Islet of Langerhans (tissue), 1 donor: ENCODE measurements around the gene PIP4K2C.
"Not testable (repeated sequence)": the region's sequence is repeated elsewhere in the genome, so short reads cannot be mapped to it uniquely, and the experiment has no call there.

Source experiments
- FAIRE-seq: peaks from one replicate; lab custom pipeline; 2011; peaks lifted over from hg19 to GRCh38; lab: Jason Lieb, UNC

PIP4K2C gene

DNA sequence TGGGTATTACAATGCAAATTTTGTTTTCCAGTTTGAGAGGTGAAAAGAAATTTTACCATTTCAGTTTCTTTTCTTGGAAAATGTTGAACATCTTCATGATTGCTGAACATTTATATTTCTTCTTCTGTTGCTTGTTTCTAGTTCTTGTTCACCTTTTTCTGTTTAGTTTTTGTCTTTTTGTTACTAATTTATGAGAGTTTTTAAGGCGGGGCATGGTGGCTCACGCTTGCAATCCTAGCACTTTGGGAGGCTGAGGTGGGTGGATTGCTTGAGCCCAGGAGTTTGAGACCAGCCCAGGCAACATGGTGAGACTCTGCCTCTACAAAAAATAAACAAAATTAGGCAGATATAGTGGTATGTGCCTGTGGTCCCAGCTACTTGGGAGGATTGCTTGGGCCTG is 30.5 kb upstream of the PIP4K2C start:
- no peak for FAIRE-seq

DNA sequence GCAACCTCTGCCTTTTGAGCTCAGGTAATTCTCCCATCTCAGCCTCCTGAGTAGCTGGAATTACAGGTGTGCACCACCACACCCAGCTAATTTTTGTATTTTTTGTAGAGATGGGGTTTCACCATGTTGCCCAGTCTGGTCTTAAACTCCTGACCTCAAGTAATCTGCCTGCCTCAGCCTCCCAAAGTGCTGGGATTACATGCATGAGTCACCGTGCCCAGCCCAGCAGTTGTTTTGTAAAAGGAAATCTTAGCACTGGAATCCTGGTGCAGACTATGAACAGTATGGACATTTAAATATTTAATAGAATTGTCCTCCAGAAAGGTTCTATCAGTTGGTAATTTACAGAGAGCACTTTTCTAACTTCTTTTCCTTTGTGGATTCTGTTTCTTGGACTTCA is 29.9 kb upstream of the PIP4K2C start:
- FAIRE-seq, result not testable (repeated sequence)

- no peak for FAIRE-seq
Measured at GRCh38 chr12:57563358-57563757, 27.6 kb upstream of the PIP4K2C start.

DNA sequence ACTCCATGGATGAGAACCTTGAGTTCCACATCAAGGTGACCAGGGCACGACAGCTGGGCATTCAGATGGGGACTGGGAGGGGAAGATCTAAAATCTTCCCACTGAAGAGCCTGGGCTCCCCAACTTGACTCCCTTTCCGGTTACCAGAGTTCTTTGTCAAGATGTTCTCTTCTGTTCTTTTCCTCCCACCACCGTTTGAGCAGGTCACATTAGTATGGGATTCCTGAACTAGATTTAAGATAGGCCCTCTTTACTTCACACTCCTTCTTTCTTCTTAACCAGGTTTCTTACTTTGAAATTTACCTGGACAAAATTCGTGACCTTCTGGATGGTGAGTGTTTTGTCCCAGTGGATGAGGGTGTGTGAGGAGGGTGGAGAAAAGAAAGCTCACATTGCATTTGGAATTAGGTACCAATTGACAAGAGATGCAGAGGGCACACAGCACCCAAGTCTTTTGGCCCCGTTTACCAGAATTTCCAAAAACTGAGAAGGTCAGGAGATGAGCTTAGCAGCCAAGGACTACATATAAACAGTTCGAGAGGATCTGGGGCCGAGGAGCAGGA is 26.7 kb upstream of the PIP4K2C start:
- FAIRE-seq, result no peak

DNA sequence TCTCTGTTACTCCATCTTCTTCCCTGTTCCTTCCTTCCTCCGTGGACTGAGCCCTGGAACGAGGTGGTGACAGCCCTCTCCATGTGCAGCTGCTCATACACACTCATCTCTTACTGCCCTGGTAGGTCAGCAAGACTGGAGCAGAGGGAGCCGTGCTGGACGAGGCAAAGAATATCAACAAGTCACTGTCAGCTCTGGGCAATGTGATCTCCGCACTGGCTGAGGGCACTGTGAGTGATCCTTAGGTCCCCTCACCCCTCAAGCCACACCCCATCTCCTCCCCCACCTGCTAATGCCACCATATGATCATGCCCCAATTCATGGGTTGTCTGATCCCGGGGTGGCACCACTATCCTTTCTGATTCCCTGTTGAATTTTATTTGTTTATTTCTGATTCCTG is 22.2 kb upstream of the PIP4K2C start:
- no peak for FAIRE-seq

- no peak for FAIRE-seq
Measured at GRCh38 chr12:57569858-57570257, 21.1 kb upstream of the PIP4K2C start.

DNA sequence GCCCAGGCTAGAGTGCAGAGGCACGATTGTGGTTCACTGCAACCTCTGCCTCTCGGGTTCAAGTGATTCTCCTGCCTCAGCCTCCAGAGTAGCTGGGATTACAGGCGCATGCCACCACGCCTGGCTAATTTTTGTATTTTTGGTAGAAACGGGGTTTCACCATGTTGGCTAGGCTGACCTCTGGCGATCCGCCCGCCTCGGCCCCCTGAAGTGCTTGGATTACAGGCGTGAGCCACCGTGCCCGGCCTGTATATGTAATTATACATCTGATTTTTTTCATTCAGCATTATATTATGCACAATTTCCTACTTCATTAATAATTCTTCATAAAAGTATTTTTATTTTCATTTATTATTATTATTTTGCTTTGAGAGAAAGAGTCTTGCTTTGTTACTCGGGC is 20.6 kb upstream of the PIP4K2C start:
- FAIRE-seq, result not testable (repeated sequence)

DNA sequence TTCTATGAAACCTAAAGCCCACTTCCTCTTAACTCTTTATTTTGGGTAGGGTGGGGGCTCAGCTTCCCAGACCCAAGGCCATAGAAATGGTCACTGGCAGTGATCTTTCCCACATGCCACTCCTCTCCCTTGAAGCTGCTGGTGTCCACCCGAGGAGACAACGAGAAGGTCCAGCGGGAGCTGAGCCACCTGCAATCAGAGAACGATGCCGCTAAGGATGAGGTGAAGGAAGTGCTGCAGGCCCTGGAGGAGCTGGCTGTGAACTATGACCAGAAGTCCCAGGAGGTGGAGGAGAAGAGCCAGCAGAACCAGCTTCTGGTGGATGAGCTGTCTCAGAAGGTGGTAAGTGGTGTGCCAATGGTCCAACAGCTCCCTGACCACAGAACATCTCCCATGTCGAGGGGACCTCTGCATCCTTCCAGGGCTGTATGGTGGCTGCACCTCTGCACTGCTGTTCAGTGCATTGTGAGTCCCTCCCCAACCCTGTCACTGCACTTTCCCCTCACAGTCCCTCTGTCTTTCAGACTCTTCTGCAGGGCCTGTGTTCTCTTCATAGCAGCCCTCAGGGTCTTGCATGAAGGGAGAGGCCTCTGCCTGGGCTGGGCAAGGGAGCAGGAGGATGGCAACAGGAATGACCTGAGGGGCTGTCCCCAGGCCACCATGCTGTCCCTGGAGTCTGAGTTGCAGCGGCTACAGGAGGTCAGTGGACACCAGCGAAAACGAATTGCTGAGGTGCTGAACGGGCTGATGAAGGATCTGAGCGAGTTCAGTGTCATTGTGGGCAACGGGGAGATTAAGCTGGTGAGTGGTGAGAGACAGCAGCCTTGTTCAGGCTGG is 18.8 kb upstream of the PIP4K2C start:
- FAIRE-seq, result no peak

GRCh38 chr12:57574795-57575194 is 16.2 kb upstream of the PIP4K2C start:
- no peak for FAIRE-seq

DNA sequence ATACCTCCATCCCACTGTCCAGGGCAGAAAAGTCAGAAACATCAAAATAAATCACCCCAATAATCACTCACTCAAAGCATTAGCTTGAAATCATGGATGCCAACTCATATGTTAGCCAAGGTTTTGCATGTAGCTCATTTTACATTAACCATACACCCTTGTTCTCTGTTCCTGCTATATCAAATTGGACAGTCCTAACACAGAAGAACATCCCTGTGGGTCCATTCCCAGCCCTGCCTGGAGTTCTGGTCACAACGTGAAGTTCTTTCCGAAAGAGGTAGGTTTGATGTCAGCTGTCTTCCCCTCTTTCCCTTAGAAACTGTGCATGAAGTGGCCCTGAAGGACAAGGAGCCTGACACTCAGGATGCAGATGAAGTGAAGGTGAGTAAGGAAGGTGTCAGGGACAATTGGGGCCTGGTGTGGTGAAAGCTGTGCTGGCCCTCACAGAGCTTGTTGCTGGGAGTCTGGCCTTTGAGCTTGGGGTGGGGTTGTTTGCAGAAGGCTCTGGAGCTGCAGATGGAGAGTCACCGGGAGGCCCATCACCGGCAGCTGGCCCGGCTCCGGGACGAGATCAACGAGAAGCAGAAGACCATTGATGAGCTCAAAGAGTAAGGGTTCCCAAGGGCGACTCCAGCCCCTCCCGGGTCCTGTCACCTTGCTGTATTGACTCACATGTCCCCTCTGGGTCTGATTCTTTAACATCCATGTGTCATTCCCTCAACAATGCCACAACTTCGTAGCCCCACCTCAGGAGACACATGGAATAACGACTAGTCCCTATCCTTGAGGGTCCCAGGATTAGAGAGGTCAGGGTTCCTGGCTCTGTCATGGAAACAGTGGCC is 15.0 kb upstream of the PIP4K2C start:
- FAIRE-seq, result no peak

GRCh38 chr12:57576613-57577160 is 14.3 kb upstream of the PIP4K2C start:
- no peak for FAIRE-seq

DNA sequence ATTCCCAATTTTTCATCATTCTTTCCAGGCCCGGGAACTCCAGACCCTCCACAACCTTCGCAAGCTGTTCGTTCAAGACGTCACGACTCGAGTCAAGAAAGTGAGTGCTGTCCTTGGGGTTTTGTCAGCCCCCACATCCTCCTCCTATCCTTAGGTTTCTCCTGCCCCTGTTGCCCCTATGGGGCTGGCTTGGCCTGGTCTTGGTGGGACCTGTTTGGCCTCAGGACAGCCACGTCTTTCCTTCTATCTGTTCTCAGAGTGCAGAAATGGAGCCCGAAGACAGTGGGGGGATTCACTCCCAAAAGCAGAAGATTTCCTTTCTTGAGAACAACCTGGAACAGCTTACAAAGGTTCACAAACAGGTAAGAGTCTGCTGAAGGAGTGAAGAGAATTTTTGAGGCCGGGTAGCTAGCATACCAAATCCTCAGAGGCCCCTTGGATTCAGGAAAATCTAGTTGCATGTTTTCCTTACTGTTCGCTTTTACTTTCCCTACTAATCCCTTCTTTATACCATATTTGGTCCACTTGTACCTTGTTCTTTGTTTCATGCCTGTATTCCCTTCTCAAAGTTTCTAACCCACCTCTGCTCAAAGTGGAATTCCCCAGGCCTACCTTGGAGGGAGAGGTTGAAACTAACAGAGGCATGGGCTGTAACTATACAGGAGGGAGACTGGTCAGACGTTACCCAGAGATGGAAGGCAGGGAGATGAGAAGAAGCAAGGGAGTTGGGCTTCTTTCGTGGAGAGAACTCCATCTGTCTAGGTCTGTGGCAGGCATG is 12.8 kb upstream of the PIP4K2C start:
- no peak for FAIRE-seq

DNA sequence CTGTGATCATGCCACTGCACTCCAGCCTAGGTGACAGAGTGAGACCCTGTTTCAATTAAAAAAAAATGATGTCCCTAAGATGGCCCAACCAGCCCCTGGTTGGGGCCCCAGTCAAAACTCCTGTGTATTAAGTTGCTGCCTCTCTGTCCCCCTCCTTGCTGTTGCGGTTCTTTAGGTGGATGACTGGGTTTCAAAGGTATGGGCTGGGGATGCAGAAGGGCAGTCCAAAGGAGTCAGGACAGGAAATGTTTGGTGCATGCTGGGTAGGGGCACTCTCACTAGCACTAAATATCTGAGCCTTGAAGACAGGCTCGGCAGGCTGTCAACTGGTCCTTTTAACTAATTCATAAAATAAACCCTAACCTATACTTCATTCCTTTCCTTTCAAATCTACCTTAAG is 12.0 kb upstream of the PIP4K2C start:
- no peak for FAIRE-seq

DNA sequence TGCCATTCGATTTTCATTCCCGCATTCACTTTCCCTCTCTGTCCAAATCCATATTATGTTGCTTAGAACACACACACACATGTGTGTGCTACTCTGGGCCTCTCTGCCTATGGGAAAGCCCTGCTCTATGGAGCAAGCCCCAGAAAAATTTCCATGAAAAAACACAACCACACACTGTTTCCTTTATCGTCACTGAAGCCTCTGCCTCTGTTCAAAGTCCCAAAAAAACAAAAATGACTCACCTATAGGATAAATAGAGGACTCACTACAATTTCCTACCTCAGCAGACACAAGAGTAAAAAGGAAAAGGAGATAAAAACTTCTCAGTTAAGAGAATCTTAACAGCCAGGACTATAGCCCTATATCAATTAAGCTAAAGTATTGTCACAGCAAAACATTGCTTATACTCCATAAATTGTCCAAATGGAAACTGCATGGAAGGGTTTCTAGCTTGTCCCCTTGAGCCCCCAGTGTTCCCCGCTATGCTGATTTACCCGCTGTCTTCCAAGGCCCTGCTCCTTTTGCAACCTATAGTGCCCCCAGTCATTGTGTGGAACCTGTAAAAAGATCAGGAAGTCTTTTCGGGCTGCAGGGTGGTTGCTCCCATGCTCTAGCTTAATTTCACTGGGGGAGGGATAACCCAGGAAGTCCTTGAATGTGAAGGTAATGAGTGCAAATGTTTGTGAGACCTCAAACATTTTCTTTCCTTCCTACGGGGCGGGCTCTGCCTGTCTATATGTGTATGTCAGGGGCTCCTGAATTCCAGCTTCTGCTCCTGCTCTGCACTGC is 11.1 kb upstream of the PIP4K2C start:
- FAIRE-seq, result no peak

DNA sequence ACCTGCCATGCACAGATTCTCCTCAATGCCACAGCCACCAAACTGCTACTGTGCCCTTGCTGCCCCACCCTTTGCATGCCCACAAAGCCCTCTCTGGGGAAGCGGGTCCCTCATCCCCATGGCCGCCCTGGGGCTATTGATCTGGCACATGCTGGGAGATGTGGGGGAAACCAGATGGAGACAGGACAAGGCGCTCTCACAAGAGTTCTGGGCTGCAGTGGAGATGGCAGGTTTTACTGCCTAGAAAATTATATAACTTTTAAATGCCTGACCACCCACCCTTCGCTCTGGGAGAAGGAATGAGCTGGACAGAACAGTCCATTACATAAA is 10.6 kb upstream of the PIP4K2C start:
- FAIRE-seq, result no peak

- no peak for FAIRE-seq
Measured at GRCh38 chr12:57581802-57582201, 9.2 kb upstream of the PIP4K2C start.

GRCh38 chr12:57582440-57582839 is 8.6 kb upstream of the PIP4K2C start:
- FAIRE-seq, result no peak

GRCh38 chr12:57583008-57583831 is 7.8 kb upstream of the PIP4K2C start:
- FAIRE-seq, result peak; percentile 36

- no peak for FAIRE-seq
Measured at GRCh38 chr12:57584050-57584449, 6.9 kb upstream of the PIP4K2C start.

DNA sequence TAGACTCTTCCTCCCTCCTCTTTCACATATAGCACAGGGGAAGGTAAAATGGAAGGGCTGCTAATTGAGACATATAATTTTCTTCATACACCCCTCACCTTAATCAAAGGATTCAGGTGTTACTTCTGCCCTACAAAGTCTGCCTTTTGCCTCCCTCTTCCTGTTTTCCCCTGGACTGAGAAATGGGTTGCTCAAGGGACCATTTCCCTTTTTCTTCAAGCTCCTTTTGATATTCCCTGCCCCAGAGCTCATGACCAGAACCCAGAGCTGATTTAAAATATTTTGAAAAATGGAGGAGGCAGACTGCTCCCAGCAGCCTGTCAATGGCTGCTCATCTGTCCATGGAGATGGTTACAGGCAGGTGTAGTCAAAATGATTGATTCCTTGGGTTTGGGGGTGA is 6.3 kb upstream of the PIP4K2C start:
- no peak for FAIRE-seq

DNA sequence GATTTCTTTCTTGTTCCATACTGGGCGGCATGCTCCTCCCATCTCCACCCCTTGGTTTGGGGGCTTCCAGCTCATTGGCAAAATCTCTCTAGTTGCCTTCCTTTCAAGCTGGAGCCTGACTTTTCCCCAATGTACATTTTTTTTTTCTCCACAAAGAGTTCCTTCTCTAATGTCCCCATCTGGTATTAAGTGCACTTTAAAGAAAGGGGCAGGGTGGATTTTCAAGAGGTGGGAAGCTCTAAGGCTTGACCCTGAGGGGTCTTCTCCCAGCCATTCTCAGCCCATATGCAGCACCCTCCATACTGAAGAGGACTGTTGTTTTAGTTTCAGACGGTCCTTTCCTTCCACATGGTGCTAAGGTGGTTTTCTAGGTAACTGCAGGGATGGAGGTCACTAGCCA is 5.8 kb upstream of the PIP4K2C start:
- FAIRE-seq, result no peak
